Neural cell (in vitro differentiated cells): ENCODE results near the gene PPIL6. TPM values are rescaled to one million over a fixed set of nuclear protein-coding genes. Genes with fewer than 3 reads are reported as not detected.
A peak's percentile ranks its signal among the peaks of the same experiment; 100 is the strongest.

Source experiments
- H2AFZ ChIP-seq: fragments of 200-600, 300-800 bp; sonication (generic), shearing (Covaris generic); 2 replicates; pipeline ENCODE4 v1.6.0; 2014; ENCODE audit warnings: low read depth, mild to moderate bottlenecking, antibody characterized with exemption, low read length, moderate library complexity
- H3F3A ChIP-seq: fragments of 200-600 bp; shearing (Covaris generic); 2 replicates; pipeline ENCODE4 v1.6.1; 2016; ENCODE audit warnings: mild to moderate bottlenecking, moderate library complexity, mixed read lengths, antibody characterized with exemption, low read length; ENCODE audit not compliant: insufficient read depth, poor library complexity, severe bottlenecking
- H3K27ac ChIP-seq: fragments of 200-600, 300-800 bp; sonication (generic), shearing (Covaris generic); 2 replicates; pipeline ENCODE4 v1.5.1; 2014; ENCODE audit warnings: mild to moderate bottlenecking, low read length, moderate library complexity
- H3K27me3 ChIP-seq: fragments of 300-800, 200-600 bp; sonication (generic), shearing (Covaris generic); 2 replicates; pipeline ENCODE4 v1.6.0; 2014; ENCODE audit warnings: mild to moderate bottlenecking, low read depth, low read length, moderate library complexity; ENCODE audit not compliant: insufficient read depth
- H3K36me3 ChIP-seq: fragments of 300-800, 200-600 bp; sonication (generic), shearing (Covaris generic); 2 replicates; pipeline ENCODE4 v1.5.1; 2014; ENCODE audit warnings: mild to moderate bottlenecking, antibody characterized with exemption, low read length, moderate library complexity; ENCODE audit not compliant: insufficient read depth
- H3K4me2 ChIP-seq: fragments of 300-800, 200-600 bp; sonication (generic), shearing (Covaris generic); 2 replicates; pipeline ENCODE4 v1.6.0; 2014; ENCODE audit warnings: mild to moderate bottlenecking, low read length
- H3K4me3 ChIP-seq: fragments of 300-800, 200-600 bp; sonication (generic), shearing (Covaris generic); 2 replicates; pipeline ENCODE4 v1.5.1; 2014; ENCODE audit warnings: mild to moderate bottlenecking, low read length, moderate library complexity
- H3K79me2 ChIP-seq: fragments of 200-600 bp; shearing (Covaris generic); replicated peaks from 2 replicates; pipeline ENCODE4 v1.6.0; 2014; ENCODE audit warnings: mild to moderate bottlenecking, low read length, moderate library complexity; ENCODE audit not compliant: insufficient read depth
- H3K9ac ChIP-seq: fragments of 300-800, 200-600 bp; sonication (generic), shearing (Covaris generic); 2 replicates; pipeline ENCODE4 v1.6.1; 2016; ENCODE audit warnings: mild to moderate bottlenecking, low read length, mixed read lengths
- H3K9me2 ChIP-seq: fragments of 200-600 bp; shearing (Covaris generic); 2 replicates; pipeline ENCODE4 v1.6.1; 2016; ENCODE audit warnings: mild to moderate bottlenecking, low read length, mixed read lengths; ENCODE audit not compliant: insufficient read depth
- H3K9me3 ChIP-seq: fragments of 200-600, 300-800 bp; sonication (generic), shearing (Covaris generic); 2 replicates; pipeline ENCODE4 v1.6.1; 2016; ENCODE audit warnings: mild to moderate bottlenecking, mixed run types, low read length, moderate library complexity, mixed read lengths
- H4K20me1 ChIP-seq: fragments of 200-600 bp; shearing (Covaris generic); 2 replicates; pipeline ENCODE4 v1.6.1; 2016; ENCODE audit warnings: mild to moderate bottlenecking, mixed run types; ENCODE audit not compliant: insufficient read depth
- CTCF ChIP-seq: fragments of 450-650 bp; IDR thresholded peaks from 2 replicates; pipeline ENCODE4 v1.5.1; 2014; ENCODE audit warnings: antibody characterized with exemption, mild to moderate bottlenecking, moderate library complexity; ENCODE audit not compliant: poor library complexity, severe bottlenecking
- EP300 ChIP-seq: fragments of 450-650 bp; conservative IDR thresholded peaks from 2 replicates; pipeline ENCODE4 v1.6.1; 2014; ENCODE audit warnings: antibody characterized with exemption, mild to moderate bottlenecking, moderate library complexity; ENCODE audit not compliant: poor library complexity, severe bottlenecking
- EZH2 ChIP-seq: fragments of 200-600, 300-800 bp; shearing (Covaris generic), sonication (generic); IDR thresholded peaks from 2 replicates; pipeline ENCODE4 v1.6.1; 2014; ENCODE audit warnings: antibody characterized with exemption, low read length, borderline replicate concordance, mild to moderate bottlenecking; ENCODE audit not compliant: insufficient read depth, poor library complexity, severe bottlenecking
- MXI1 ChIP-seq: fragments of 450-650 bp; conservative IDR thresholded peaks from 2 replicates; pipeline ENCODE4 v1.6.1; 2014; ENCODE audit warnings: antibody characterized with exemption, mild to moderate bottlenecking; ENCODE audit not compliant: poor library complexity, severe bottlenecking
- POLR2AphosphoS5 ChIP-seq: IDR thresholded peaks from 2 replicates; pipeline ENCODE4 v1.6.1; 2012
- RAD21 ChIP-seq: fragments of 450-650 bp; conservative IDR thresholded peaks from 2 replicates; pipeline ENCODE4 v1.6.1; 2014; ENCODE audit warnings: antibody characterized with exemption, mild to moderate bottlenecking, moderate library complexity
- REST ChIP-seq: IDR thresholded peaks from 2 replicates; pipeline ENCODE4 v1.6.1; 2012; ENCODE audit warnings: borderline replicate concordance
- SMC3 ChIP-seq: fragments of 450-650 bp; conservative IDR thresholded peaks from 2 replicates; pipeline ENCODE4 v1.6.1; 2014; ENCODE audit warnings: antibody characterized with exemption, mild to moderate bottlenecking, moderate library complexity; ENCODE audit not compliant: poor library complexity
- TAF1 ChIP-seq: IDR thresholded peaks from 2 replicates; pipeline ENCODE4 v1.6.1; 2012; ENCODE audit warnings: low read depth
- polyA plus RNA-seq: library from polyadenylated mRNA; depleted of rRNA; stranded (reverse); fragments of >200 nt; gene quantifications from 2 replicates; pipeline ENCODE4 v1.2.3, GENCODE V29; 2014

Gene PPIL6
- polyA plus RNA-seq, 1 donor from 2014 or later = 11.8 TPM

- Histone ChIP-seq H3K9me2 (no peaks in the 10 kb centered on the region), H3K9me3 (no peaks in the 10 kb centered on the region), H3K79me2 (no peaks in the 10 kb centered on the region), H3K4me2 (no peak overlapping the region), H2AFZ (no peak overlapping the region), H3K27ac (no peak overlapping the region), H3F3A (no peaks in the 10 kb centered on the region), H3K9ac (no peak overlapping the region), H3K36me3 (no peaks in the 10 kb centered on the region), H3K4me3 (no peak overlapping the region), H4K20me1 (no peaks in the 10 kb centered on the region), H3K27me3 (no peaks in the 10 kb centered on the region)
- TF ChIP-seq RAD21 (no peak), POLR2AphosphoS5 (no peak), MXI1 (no peak), CTCF (no peak), EZH2 (no peak), EP300 (no peak), SMC3 (no peak), REST (no peak), TAF1 (no peak)
Observed at GRCh38 chr6:109388265-109388664, 52.2 kb downstream of the PPIL6 start.

- Histone ChIP-seq H3K79me2 (peaks cover 30% of the 10 kb centered on the region), H2AFZ (no peak overlapping the region), H3K27me3 (no peaks in the 10 kb centered on the region), H3K4me3 (peak overlapping the region; percentile 91), H3K9ac (no peak overlapping the region), H3K27ac (no peak overlapping the region), H3K4me2 (peak overlapping the region; percentile 95), H3K9me3 (no peaks in the 10 kb centered on the region), H3F3A (peaks cover 4% of the 10 kb centered on the region), H3K9me2 (no peaks in the 10 kb centered on the region), H3K36me3 (no peaks in the 10 kb centered on the region), H4K20me1 (no peaks in the 10 kb centered on the region)
- TF ChIP-seq REST = no peak
- TF ChIP-seq MXI1 = no peak
- TF ChIP-seq SMC3 = no peak
- TF ChIP-seq EP300 = no peak
- TF ChIP-seq POLR2AphosphoS5 = no peak
- no peak for TF ChIP-seq RAD21
- TF ChIP-seq EZH2 = no peak
Observed at GRCh38 chr6:109383438-109383940, 56.9 kb downstream of the PPIL6 start.
